Spleen (tissue), 7 donors: ENCODE data around the gene MEA1.

Experiments used
- CTCF ChIP-seq, 11 experiments: fragments of 200-600 bp in 7 of 11; fragments of 450-650 bp in 4 of 11; sonication (generic) in 4 of 11; IDR thresholded peaks in 8 of 11; conservative IDR thresholded peaks in 3 of 11; 1 replicate in 7 of 11; 2 replicates in 4 of 11; pipeline versions ENCODE4 v1.4.0 to v1.8.0; 2016 to 2021; ENCODE audit warnings: antibody characterized with exemption in 11 of 11, inconsistent platforms in 4 of 11, mild to moderate bottlenecking in 1 of 11
- POLR2A ChIP-seq, 3 donors: fragments of 450-650 bp; IDR thresholded peaks; one replicate each; pipeline ENCODE4 v1.5.1; 2017; ENCODE audit warnings: antibody characterized with exemption in 3 of 3, mild to moderate bottlenecking in 1 of 3
- POLR2AphosphoS5 ChIP-seq, 3 donors: sonication (generic); formaldehyde crosslinking; IDR thresholded peaks; one replicate each; pipeline ENCODE4 v1.5.1; 2017; ENCODE audit warnings: antibody characterized with exemption in 3 of 3
- donor health status: DM: no; HTN: no; CAD: no; lungs with moderate emphysema.
- donor health status: DM: no; HTN: no; CAD: no.
- donor health status: DM: no; HTN: no; CAD: no.

- no peak for TF ChIP-seq CTCF (IDR thresholded peaks at IDR 0.05 in 8 of 11, conservative IDR thresholded peaks at IDR 0.05 in 3 of 11)
- TF ChIP-seq POLR2A (IDR thresholded peaks at IDR 0.05) = no peak
- no peak for TF ChIP-seq POLR2AphosphoS5 (IDR thresholded peaks at IDR 0.05)
Observed at GRCh38 chr6:43029120-43029519, 15.4 kb upstream of the MEA1 start.
